Activated naive CD8-positive, alpha-beta T cell (primary cell): Measurements from ENCODE around the gene OLFM4.

ENCODE experiments used
- H3K27ac Mint-ChIP-seq: one replicate; pipeline ENCODE4 v1.8.0; 2021; ENCODE audit warnings: mixed read lengths
- H3K27me3 Mint-ChIP-seq: one replicate; pipeline ENCODE4 v1.8.0; 2021; ENCODE audit warnings: mixed read lengths
- H3K36me3 Mint-ChIP-seq: one replicate; pipeline ENCODE4 v1.8.0; 2021; ENCODE audit warnings: mixed read lengths
- H3K4me1 Mint-ChIP-seq: one replicate; pipeline ENCODE4 v1.8.0; 2021; ENCODE audit warnings: low read depth, mixed read lengths
- H3K4me3 Mint-ChIP-seq: one replicate; pipeline ENCODE4 v1.8.0; 2021; ENCODE audit warnings: mild to moderate bottlenecking, mixed read lengths
- H3K9me3 Mint-ChIP-seq: one replicate; pipeline ENCODE4 v1.8.0; 2021; ENCODE audit warnings: low read depth, mixed read lengths

Gene OLFM4

GRCh38 chr13:53069800-53070199 lies 41.2 kb downstream of the OLFM4 start:
- Mint-ChIP-seq H3K27ac (no peak overlapping the region), H3K9me3 (no peaks in the 10 kb centered on the region), H3K4me3 (no peak overlapping the region), H3K27me3 (peaks cover 2% of the 10 kb centered on the region), H3K36me3 (no peaks in the 10 kb centered on the region), H3K4me1 (no peaks in the 10 kb centered on the region)

GRCh38 chr13:53073711-53074110 lies 45.1 kb downstream of the OLFM4 start:
- no peak overlapping the region for H3K27ac Mint-ChIP-seq
- no peaks in the 10 kb centered on the region for H3K36me3 Mint-ChIP-seq
- H3K27me3 Mint-ChIP-seq, result no peaks in the 10 kb centered on the region
- H3K4me1 Mint-ChIP-seq, result no peaks in the 10 kb centered on the region
- peaks cover under 1% of the 10 kb centered on the region for H3K9me3 Mint-ChIP-seq
- H3K4me3 Mint-ChIP-seq, result no peak overlapping the region

GRCh38 chr13:53074114-53074513 lies 45.5 kb downstream of the OLFM4 start:
- no peak overlapping the region for H3K27ac Mint-ChIP-seq
- H3K27me3 Mint-ChIP-seq, result no peaks in the 10 kb centered on the region
- no peaks in the 10 kb centered on the region for H3K36me3 Mint-ChIP-seq
- peaks cover 3% of the 10 kb centered on the region for H3K9me3 Mint-ChIP-seq
- H3K4me3 Mint-ChIP-seq, result no peak overlapping the region
- H3K4me1 Mint-ChIP-seq, result no peaks in the 10 kb centered on the region

- peaks cover 3% of the 10 kb centered on the region for H3K9me3 Mint-ChIP-seq
- no peak overlapping the region for H3K4me3 Mint-ChIP-seq
- no peaks in the 10 kb centered on the region for H3K4me1 Mint-ChIP-seq
- H3K36me3 Mint-ChIP-seq, result no peaks in the 10 kb centered on the region
- H3K27me3 Mint-ChIP-seq, result no peaks in the 10 kb centered on the region
- H3K27ac Mint-ChIP-seq, result no peak overlapping the region
These were observed 46.9 kb downstream of the OLFM4 start for GRCh38 chr13:53075356-53076041.

- no peak overlapping the region for H3K27ac Mint-ChIP-seq
- H3K4me1 Mint-ChIP-seq, result no peaks in the 10 kb centered on the region
These were observed 51.1 kb downstream of the OLFM4 start for GRCh38 chr13:53079691-53080090.

GRCh38 chr13:53088871-53089270 lies 60.3 kb downstream of the OLFM4 start:
- H3K27ac Mint-ChIP-seq, result no peak overlapping the region
- peaks cover 2% of the 10 kb centered on the region for H3K27me3 Mint-ChIP-seq
- no peaks in the 10 kb centered on the region for H3K36me3 Mint-ChIP-seq
- H3K4me1 Mint-ChIP-seq, result no peaks in the 10 kb centered on the region
- no peak overlapping the region for H3K4me3 Mint-ChIP-seq
- peaks cover 5% of the 10 kb centered on the region for H3K9me3 Mint-ChIP-seq

More at GRCh38 chr13:53079691-53080090, 51.1 kb downstream of the OLFM4 start:
- Mint-ChIP-seq H3K9me3 (peaks cover 3% of the 10 kb centered on the region), H3K4me3 (no peak overlapping the region), H3K36me3 (no peaks in the 10 kb centered on the region), H3K27me3 (peaks cover 4% of the 10 kb centered on the region)

GRCh38 chr13:53089951-53090350 lies 61.3 kb downstream of the OLFM4 start:
- no peaks in the 10 kb centered on the region for H3K27me3 Mint-ChIP-seq
- H3K36me3 Mint-ChIP-seq, result no peaks in the 10 kb centered on the region
- H3K27ac Mint-ChIP-seq, result no peak overlapping the region
- no peaks in the 10 kb centered on the region for H3K4me1 Mint-ChIP-seq
- peaks cover 5% of the 10 kb centered on the region for H3K9me3 Mint-ChIP-seq
- H3K4me3 Mint-ChIP-seq, result no peak overlapping the region

- no peaks in the 10 kb centered on the region for H3K36me3 Mint-ChIP-seq
These were observed 61.8 kb downstream of the OLFM4 start for GRCh38 chr13:53090461-53090860.

GRCh38 chr13:53092931-53093330 lies 64.3 kb downstream of the OLFM4 start:
- H3K4me1 Mint-ChIP-seq, result no peaks in the 10 kb centered on the region
- no peak overlapping the region for H3K4me3 Mint-ChIP-seq
- peaks cover 5% of the 10 kb centered on the region for H3K9me3 Mint-ChIP-seq
- H3K27me3 Mint-ChIP-seq, result no peaks in the 10 kb centered on the region
- no peak overlapping the region for H3K27ac Mint-ChIP-seq
- H3K36me3 Mint-ChIP-seq, result no peaks in the 10 kb centered on the region

More at GRCh38 chr13:53090461-53090860, 61.8 kb downstream of the OLFM4 start:
- Mint-ChIP-seq H3K27me3 (no peaks in the 10 kb centered on the region), H3K4me1 (no peaks in the 10 kb centered on the region), H3K9me3 (peaks cover 5% of the 10 kb centered on the region), H3K4me3 (no peak overlapping the region), H3K27ac (no peak overlapping the region)

GRCh38 chr13:53098455-53098854 lies 69.8 kb downstream of the OLFM4 start:
- Mint-ChIP-seq H3K36me3 (no peaks in the 10 kb centered on the region), H3K27me3 (peaks cover 3% of the 10 kb centered on the region), H3K27ac (no peak overlapping the region), H3K9me3 (no peaks in the 10 kb centered on the region), H3K4me3 (no peak overlapping the region), H3K4me1 (no peaks in the 10 kb centered on the region)

- H3K27ac Mint-ChIP-seq, result no peak overlapping the region
These were observed 71.9 kb downstream of the OLFM4 start for GRCh38 chr13:53100394-53101063.

More at GRCh38 chr13:53100394-53101063, 71.9 kb downstream of the OLFM4 start:
- Mint-ChIP-seq H3K4me1 (no peaks in the 10 kb centered on the region), H3K27me3 (peaks cover 3% of the 10 kb centered on the region), H3K9me3 (no peaks in the 10 kb centered on the region), H3K4me3 (no peak overlapping the region), H3K36me3 (no peaks in the 10 kb centered on the region)
